ENCODE results near the gene IQGAP3. TPM values are rescaled to one million over a fixed set of nuclear protein-coding genes. Genes with fewer than 3 reads are reported as not detected.

Gene IQGAP3
- total RNA-seq, 4 donors from 2014 or later, result 0.09 to 13.2 TPM; not detected in 2

GRCh38 chr1:156584813-156585212 lies 12.4 kb upstream of the IQGAP3 start:
- no peaks in the 10 kb centered on the region for H3K27me3 ChIP-seq
- no peak for DNase-seq
- TF ChIP-seq POLR2A (IDR thresholded peaks at IDR 0.05) (no peak), CTCF (IDR thresholded peaks at IDR 0.05) (no peak)

GRCh38 chr1:156583821-156584622 lies 11.7 kb upstream of the IQGAP3 start:
- Histone ChIP-seq H3K36me3 (no peaks in the 10 kb centered on the region), H3K27me3 (no peaks in the 10 kb centered on the region), H3K9me3 (no peaks in the 10 kb centered on the region), H3K4me1 (no peaks in the 10 kb centered on the region), H3K27ac (no peak overlapping the region), H3K4me3 (no peak overlapping the region)
- peak; percentile 67 to 83 for DNase-seq
- TF ChIP-seq POLR2A (IDR thresholded peaks at IDR 0.05) (no peak), CTCF (IDR thresholded peaks at IDR 0.05) (peak; percentile 89 to 92 (median 92))
- intact Hi-C loops (cut with DNase I; ENCODE audit: low total_unique reads), result no loop called here

More at GRCh38 chr1:156584813-156585212, 12.4 kb upstream of the IQGAP3 start:
- Histone ChIP-seq H3K36me3 (no peaks in the 10 kb centered on the region), H3K27ac (no peak overlapping the region), H3K4me1 (no peaks in the 10 kb centered on the region), H3K4me3 (no peak overlapping the region), H3K9me3 (no peaks in the 10 kb centered on the region)
- intact Hi-C loops (cut with DNase I; ENCODE audit: low total_unique reads), result no loop called here

GRCh38 chr1:156582388-156583017 lies 10.1 kb upstream of the IQGAP3 start:
- Histone ChIP-seq H3K27ac (no peak overlapping the region), H3K27me3 (no peaks in the 10 kb centered on the region), H3K4me1 (no peaks in the 10 kb centered on the region), H3K36me3 (no peaks in the 10 kb centered on the region), H3K9me3 (no peaks in the 10 kb centered on the region), H3K4me3 (no peak overlapping the region)
- no peak for DNase-seq
- intact Hi-C loops (cut with DNase I; ENCODE audit: low total_unique reads), result no loop called here
- TF ChIP-seq POLR2A (IDR thresholded peaks at IDR 0.05) (no peak), CTCF (IDR thresholded peaks at IDR 0.05) (no peak)

GRCh38 chr1:156581661-156582387 lies 9.5 kb upstream of the IQGAP3 start:
- no peaks in the 10 kb centered on the region for H3K4me1 ChIP-seq
- TF ChIP-seq CTCF (IDR thresholded peaks at IDR 0.05) (no peak), POLR2A (IDR thresholded peaks at IDR 0.05) (no peak)
- no peak overlapping the region for H3K4me3 ChIP-seq
- intact Hi-C loops (cut with DNase I; ENCODE audit: low total_unique reads), result no loop called here
- H3K36me3 ChIP-seq, result no peaks in the 10 kb centered on the region
- no peaks in the 10 kb centered on the region for H3K27me3 ChIP-seq
- no peak overlapping the region for H3K27ac ChIP-seq
- no peaks in the 10 kb centered on the region for H3K9me3 ChIP-seq
- no peak for DNase-seq

- no peaks in the 10 kb centered on the region for H3K4me1 ChIP-seq
- TF ChIP-seq CTCF (IDR thresholded peaks at IDR 0.05), result no peak
- no peak within 1 kb of the TSS for H3K4me3 ChIP-seq
- no peaks in the 10 kb centered on the region for H3K9me3 ChIP-seq
- no peak within 1 kb of the TSS for H3K27ac ChIP-seq
- H3K27me3 ChIP-seq, result no peaks in the 10 kb centered on the region
- DNase-seq, result no peak
- no peaks in the 10 kb centered on the region for H3K36me3 ChIP-seq
- intact Hi-C loops (cut with DNase I; ENCODE audit: low total_unique reads), result no loop called here
Observed at GRCh38 chr1:156579472-156579871, 7.1 kb upstream of the IQGAP3 start, which contains the start of gene TTC24. TTC24 (plus strand) TSS chr1:156579723; CDS start chr1:156581365, 1,642 bp downstream.

Measured in uterus (tissue), 4 donors.